NCI-H1417 (cell line): ENCODE measurements around the gene SELENOF.
"Not testable (repeated sequence)": the region's sequence is repeated elsewhere in the genome, so short reads cannot be mapped to it uniquely, and the experiment has no call there.

Experiments used
- DNase-seq, 3 experiments: peaks; one replicate each; lab custom pipeline; 2025; lab: John Stamatoyannopoulos, UW

SELENOF gene

DNA sequence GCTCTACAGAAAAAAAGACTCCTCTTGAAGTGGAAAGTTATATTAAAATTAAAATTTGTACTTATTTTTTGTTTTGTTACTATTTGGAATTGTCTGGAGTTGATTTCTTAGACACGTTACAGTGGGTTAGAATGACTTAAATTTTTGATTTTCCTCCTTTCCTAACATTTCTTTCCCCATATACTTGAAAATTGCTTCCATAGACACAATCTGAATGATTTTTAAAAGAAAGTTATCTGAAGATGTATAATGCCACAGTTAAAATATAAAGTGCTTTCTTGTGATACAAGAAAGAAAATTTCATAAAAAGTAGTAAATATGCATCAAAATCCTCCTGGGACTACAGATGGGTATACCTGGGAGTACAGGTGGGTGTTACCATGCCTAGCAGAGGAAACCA lies 2.8 kb upstream of the SELENOF start:
- no peak for DNase-seq

DNA sequence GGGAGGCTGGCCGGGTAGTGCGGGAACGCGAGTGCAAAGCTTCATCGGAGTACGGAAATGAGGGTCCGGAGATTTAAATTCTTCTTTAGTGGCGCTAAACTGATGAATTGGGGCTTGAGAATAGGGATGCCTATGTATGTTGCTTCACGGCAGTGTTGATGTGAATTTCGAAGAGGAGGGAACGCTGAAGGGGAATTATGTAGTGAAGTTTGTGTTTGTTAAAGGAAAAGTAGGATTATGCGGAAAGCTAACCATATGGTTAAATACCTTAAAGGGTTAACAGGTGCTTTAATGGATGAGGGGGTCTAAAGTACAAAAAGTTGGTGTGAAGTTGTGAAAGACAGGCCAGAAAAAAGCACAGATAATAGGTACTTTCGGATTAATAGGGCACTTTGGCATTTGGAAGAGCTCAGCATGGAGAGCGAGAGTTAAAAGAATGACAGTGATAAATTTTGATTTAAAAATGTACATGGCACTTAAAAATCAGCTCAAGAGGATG lies 1.9 kb upstream of the SELENOF start:
- DNase-seq, result peak in 1 of 3 experiments; percentile 64

DNA sequence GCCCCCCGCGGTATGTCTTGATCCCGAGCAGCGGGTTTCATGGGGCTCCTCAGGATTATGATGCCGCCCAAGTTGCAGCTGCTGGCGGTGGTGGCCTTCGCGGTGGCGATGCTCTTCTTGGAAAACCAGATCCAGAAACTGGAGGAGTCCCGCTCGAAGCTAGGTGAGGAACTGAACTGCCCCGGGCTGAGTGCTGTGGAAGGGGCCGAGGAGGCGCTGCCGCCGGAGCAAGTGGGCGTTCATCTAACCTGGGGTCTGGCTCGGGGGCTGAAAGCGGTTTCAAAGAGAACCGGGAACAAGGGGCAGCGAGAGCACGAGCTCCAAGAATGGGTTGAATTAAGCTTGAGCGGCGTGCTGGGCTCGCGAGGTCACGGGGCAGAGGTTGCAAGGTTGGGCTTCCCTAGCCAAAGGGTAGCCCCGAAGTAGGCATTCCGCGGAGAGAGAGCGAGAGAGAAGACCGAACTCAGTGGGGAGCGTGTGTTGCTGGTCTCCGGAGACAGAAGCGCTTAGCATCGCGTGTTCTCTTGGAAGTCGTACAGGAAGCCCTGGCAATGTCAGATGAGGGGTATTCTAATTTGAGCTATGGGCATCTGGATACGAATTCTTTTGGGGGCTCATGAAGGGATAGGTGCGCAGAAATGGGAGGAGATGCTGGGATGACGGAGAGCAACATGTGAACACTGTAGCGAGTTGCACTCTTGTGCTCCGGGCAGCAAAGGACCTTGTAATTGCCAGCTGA lies 1.2 kb upstream of the SELENOF start:
- peak; percentile 55 to 88 (median 87) for DNase-seq

DNA sequence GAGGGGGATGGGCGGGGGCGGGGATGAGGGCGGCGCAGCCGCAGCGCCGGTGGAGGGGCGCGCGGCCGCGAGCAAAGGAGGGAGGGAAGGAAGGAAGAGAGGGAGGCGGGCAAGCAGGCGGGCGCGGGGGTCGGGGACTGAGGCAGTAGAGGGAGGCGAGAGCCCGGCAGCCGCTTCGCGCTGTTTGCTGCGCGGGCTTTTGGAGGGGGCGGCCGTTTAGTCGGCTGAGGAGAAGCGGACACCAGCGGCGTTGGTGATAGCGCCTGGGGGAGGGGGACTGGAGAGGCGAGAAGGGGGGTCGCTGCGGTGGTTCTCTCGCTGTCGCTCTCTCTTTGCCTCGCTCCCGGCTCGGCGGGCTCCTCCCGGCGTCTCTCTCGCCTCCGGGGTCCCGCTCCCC lies 673 bp upstream of the SELENOF start, which contains the start of gene HS2ST1:
Gene HS2ST1 (plus strand): TSS at position 35 of the 397 bp plus-strand sequence.
- DNase-seq, result peak in 1 of 3 experiments; percentile 94

DNA sequence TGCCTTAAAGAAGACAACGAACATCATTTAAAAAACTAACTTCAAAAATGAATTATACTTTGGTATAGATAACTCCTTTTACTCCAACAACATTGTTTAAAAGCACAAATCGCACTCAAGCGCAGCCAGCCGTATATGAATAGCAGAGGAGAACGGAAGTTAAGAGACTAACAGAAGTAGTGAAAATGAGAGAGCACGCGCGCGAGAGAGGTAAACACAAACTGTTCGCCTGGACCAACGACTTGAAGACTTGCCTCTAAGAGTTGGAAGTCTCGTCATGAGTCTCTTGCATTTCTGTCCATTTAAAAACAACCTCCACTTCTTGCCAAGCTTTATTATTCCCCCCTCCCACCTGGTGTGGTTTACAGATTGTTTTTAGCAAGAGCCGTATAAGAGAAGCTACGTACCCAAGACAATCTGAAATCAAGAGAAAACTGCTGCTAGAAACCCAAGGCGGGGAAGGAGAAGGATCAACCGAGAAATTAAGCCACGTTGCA lies 479 bp downstream of the SELENOF start:
- DNase-seq, result peak in 2 of 3 experiments; percentile 52 to 55

DNA sequence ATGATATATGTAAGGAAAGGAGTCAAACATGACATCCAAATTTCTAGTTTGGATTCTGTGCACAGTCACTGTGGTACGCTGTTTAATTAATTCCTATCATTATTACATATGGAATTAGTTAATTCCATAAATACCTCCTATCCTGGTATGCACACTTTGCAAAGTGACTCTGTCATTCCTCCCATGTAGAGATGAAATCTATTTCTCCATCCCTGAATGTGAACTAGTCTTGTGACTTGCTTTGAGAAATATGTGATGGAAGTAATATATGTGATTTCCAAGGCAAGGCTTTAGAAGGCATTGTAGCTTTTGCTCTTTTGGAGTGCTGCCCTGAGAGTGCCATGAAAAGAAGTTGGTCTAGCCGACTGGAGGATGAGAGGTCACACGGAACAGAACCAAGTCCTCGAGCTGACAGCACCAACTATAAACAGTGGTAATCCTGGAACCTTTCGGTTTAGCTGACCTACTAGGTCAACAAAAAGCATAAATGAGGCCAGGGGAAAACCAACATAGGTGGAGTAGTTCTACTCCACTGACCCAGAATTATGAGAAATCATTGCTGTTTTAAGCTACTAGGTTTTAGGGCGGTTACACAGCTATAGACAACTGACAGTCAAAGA lies 1.5 kb downstream of the SELENOF start:
- no peak for DNase-seq

DNA sequence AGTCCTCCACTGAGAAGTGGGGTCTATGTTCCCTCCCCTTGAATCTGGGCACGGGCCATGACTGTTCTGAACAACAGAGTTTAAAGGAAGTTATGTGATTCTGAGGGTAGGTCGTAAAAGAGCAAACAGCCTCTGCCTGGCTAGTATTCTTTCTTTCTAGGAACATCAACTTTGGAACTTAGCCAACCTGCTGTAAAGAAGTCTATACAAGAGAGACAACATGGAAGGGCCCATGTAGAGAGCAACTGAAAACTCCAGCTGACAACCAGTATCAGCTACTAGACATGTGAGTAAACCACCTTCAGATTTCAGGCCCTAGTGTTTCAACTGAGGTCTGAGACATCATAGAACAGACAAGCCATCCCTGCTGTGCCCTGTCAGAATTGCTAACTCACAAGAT lies 7.5 kb downstream of the SELENOF start:
- DNase-seq, result no peak

DNA sequence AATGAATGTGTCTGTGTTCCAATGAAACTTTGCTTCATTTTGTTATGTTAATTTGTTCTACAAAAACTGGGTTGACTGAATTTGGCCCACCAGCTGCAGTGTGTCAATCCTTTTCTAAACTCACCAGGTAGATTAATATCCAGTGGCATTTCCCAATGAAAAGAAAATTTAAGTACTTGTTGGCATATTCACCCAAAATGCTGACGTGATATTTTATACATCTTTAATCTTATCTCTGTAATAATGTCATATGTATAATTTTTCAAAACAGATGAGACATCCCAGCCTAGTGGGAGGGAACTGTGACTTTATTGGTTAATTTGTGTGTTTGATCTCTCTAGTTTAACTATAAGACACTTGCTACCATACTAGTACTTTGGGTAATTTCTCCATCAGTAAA lies 8.1 kb downstream of the SELENOF start:
- DNase-seq, result no peak

DNA sequence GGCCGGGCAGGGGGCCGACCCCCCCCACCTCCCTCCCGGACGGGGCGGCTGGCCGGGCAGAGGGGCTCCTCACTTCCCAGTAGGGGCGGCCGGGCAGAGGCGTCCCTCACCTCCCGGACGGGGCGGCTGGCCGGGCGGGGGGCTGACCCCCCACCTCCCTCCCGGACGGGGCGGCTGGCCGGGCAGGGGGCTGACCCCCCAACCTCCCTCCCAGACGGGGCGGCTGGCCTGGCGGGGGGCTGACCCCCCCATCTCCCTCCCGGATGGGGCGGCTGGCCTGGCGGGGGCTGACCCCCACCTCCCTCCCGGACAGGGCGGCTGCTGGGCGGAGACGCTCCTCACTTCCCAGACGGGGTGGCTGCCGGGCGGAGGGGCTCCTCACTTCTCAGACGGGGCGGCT lies 14.5 kb downstream of the SELENOF start:
- DNase-seq, result not testable (repeated sequence)

DNA sequence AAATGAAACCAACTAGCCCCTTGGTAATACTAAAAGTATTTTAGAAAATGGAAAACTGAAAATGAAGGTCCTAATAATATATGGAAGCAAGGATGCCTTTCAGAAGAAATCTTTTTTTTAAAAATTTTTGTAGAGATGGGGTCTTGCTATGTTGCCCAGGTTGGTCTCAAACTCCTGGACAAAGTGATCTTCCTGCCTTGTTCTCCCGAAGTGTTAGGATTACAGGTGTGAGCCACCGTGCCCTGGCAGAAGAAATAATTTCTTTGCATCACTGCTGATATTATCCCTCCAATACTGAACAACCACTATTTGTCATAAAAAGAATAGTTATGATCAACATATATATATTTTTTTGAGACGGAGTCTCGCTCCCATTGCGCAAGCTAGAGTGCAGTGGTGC lies 25.6 kb downstream of the SELENOF start:
- DNase-seq, result no peak

DNA sequence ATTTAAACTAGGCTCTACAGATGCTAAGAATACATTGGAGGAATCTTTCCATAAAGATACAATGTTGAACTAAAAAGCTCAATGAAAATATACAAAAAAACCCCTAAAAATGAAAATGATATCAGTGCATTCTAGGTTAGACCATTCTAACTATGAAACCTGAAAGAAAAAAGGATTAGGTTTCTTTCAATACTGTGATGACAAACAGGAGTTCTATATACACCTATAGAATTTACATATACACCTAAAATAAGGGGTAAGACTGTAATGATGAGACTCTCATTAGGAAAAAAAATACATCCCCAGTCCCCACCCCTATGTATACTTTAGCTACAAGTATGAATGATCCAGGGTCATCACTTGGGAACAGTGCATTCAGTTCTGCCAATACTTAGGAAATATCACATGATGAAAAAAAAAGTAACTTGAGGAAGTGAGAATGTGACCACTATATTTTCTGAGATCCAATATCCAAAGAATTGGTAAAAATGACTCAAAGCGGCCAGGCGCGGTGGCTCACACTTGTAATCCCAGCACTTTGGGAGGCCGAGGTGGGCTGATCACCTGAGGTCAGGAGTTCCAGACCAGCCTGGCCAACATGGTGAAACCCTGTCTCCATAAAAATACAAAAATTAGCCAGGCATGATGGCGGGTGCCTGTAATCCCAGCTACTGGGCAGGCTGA lies 26.3 kb downstream of the SELENOF start:
- no peak for DNase-seq

DNA sequence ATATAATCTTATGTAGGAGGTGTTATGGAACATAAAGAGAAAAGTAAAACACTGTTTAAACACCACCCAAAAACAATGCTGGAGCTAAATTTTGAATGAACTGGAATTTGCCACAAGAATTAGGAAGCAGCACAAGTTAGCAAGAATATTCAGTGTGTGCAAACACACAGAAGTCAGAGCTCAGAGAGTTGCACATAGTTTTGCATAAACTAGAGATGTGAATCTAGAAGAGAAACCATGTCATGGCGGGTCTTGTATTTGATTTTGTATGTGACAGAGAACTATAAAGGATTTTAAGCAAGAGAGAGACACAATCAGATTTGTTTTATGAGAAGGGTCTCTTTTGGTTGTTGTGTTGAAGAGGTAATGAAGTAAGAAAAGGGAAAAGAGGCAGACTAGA lies 38.2 kb downstream of the SELENOF start:
- no peak for DNase-seq

DNA sequence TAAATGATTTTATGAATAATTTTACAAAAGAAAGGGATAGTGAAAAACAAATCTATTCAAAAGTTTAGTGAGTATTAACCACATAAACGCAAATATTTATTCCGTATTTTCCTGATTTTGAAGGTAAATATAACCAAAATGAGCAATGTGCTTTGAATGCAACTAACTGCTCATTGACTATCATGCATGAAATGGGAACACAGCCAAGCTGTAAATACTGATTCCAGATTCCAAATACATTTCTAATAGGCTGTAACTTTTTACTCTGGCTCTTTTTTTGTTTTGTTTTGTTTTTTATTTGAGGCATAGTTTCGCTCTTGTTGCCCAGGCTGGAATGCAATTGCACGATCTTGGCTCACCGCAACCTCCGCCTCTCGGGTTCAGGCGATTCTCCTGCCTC lies 41.8 kb downstream of the SELENOF start:
- no peak for DNase-seq

DNA sequence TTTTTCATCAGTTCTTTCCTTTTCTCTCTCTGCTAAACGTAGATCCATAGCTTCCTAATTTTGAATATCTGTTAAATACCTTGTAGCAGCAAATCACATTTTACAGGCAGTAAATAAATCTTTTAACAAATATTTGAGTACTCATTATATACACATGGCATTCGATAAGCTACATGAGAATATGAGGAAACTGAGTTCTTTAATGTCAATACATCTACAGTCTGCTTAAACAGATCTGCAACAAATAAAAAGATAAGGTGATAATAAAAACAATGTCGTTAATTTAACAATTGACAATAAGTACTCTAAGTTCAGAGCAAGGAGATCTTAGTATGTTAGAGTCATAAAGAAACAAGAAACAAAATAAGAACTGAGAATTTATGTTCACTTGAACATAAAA lies 42.9 kb downstream of the SELENOF start:
- no peak for DNase-seq

DNA sequence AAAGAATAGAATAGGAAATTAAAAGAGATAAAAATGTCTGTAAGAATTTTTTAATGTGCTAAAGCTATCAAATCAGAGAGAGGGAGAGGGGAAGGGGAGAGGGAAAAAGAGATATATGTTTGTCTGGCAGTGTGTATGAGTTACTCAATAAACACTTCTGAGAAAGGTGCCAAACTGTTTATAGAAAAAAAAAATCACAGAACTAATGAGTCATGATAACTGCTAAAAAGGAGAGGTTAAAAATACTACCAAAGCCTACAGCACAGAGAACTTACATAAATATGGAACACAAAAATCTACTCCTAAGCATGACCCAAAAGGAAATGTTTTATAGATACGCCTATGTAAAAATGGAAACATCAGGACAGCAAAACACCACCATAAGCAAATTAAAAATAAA lies 45.4 kb downstream of the SELENOF start:
- DNase-seq, result no peak

DNA sequence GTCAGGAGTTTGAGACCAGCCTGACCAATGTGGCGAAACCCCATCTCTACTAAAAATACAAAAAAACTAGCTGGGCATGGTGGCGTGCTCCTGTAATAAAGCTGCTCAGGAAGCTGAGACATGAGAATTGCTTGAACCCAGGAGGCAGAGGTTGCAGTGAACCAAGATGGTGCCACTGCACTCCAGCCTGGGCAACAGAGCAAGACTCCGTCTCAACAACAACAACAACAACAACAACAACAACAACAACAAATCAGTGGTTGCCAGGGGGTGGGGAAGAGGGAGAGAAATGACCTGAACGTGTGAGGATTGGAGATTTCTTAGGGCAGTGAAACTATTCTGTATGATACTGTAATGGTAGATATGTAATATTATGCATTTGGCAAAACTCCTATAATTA lies 46.6 kb downstream of the SELENOF start:
- not testable (repeated sequence) for DNase-seq

DNA sequence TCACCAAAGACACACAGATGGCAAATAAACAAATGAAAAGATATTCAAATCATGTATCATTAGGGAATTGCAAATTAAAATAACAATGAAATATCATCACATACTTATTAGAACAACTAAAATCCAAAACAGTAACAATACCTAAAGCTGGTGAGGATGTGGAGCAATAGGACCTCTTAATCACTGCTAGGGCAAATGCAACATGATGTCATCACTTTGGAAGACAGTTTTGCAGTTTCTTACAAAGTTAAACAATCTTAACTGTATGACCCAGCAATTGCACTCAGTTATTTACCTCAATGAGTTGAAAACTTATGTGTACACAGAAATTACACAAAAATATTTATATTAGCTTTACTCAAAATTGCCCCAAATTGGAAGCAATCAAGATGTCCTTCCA lies 47.3 kb downstream of the SELENOF start:
- no peak for DNase-seq

DNA sequence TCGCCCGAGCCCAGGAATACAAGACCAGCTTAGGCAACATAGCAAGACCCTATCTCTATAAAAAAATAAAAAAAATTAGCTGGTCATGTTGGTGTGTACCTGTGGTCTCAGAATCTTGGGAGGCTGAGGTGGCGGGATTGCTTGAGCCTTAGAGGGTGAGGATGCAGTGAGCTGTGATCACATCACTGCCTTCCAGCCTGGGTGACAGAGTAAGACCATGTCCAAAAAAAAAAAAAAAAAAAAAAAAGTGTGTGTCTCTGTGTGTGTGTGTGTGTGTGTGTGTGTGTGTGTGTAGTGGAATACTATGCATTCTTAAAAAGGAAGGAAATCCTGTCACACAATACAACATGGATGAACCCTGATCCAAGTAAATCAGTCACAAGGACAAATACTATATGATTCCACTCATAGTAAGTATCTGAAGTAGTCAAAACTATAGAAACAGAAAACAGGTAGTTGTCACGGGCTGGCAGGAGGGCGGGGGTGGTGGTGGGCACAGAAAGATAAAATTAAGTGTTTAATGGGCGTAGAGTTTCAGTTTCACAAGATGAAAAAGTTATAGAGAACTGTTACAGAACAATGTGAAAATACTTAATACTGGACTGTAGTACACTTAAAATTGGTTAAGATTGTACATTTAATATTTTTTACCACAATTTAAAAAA lies 47.8 kb downstream of the SELENOF start:
- DNase-seq, result no peak

DNA sequence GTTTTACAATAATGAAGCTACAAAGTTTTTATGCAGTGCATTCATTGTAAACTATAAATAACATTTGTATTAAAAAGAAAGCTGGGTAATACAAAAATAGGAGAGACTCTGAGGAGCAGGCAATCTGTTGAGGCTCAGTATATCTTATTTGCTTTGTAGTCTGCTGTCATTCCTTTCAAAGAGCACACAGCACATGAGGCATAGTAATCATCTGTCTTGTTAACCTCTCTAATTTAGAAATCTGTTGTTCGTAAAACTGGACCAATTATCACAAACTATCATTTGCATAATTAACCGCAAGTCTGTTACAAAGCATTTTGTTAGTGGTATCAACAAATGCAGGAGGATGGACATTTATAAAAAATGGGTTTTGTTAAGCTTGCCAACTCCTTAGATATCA lies 51.0 kb downstream of the SELENOF start:
- peak in 1 of 3 experiments; percentile 12 for DNase-seq

DNA sequence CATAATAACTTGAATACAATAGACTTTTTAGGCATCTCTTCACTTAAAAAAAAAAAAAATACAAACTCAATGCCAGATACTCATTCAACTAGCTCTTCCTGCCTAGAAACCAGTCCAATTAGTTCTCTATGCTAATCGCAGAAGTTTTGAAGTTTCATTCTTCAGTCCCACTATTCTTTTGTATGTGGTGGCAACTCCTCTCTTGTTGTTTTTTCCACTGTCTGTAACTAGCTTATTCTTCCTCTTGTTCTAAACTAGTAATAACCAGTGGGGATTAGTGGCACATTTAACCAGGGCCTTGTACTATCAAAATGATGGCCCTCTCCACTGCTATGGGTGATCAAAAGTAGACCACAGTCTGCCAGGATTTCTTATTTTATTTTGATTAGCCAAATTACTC lies 52.5 kb downstream of the SELENOF start:
- no peak for DNase-seq

DNA sequence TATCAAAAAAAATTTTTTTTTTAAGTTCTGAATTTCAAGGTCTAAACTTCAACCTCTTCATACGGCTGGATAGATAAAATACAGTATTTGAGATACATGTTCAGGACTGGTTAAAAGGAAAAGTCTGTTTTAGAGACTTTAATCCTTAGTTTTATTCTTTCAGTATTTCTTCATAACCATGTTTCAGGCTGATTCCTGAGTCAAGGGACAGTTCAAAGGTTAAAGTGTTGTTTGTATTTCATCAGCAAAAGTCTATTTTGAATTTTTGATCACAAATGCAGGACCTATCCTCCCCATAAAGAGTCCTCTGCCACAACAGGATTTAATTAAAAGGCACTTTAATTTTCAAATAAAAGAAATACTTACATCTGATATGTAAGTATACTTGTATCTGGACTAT lies 53.5 kb downstream of the SELENOF start:
- DNase-seq, result no peak

DNA sequence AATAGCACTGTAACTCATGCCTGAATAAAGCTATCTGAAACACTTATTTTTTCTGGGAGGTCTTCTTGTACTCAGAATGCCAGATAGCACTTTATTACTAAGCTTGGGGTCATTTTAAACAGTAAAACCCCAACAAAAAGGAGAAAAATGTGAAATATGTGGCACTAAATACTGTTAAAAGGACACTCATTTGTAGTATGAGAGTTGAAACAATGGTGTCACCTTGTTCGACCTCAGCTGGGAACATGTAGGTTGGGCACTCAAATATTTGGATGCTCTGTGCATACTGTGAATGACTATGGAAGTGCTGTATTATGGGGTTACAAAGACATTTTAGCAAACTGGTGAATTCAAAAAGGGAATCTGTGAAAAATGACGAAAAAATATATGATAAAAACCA lies 53.9 kb downstream of the SELENOF start:
- no peak for DNase-seq
